GM23338 (cell line): ENCODE results near the gene DACH1. TPM values are rescaled to one million over a fixed set of nuclear protein-coding genes. Genes with fewer than 3 reads are reported as not detected.

Experiments
- CREB1 ChIP-seq: fragments of 250-450 bp; sonication (Bioruptor Pico); IDR thresholded peaks from 2 replicates; pipeline ENCODE4 v1.5.0; 2020; ENCODE audit warnings: low read depth, mild to moderate bottlenecking, moderate library complexity
- CTCF ChIP-seq, 2 experiments: fragments of 200-600 bp in 1 of 2; sonication (generic) in 1 of 2; conservative IDR thresholded peaks; 2 replicates each; pipeline versions ENCODE4 v1.5.1 to v1.6.1; 2016 to 2017; ENCODE audit warnings: antibody characterized with exemption in 2 of 2, low read depth in 2 of 2, mild to moderate bottlenecking in 2 of 2, moderate library complexity in 1 of 2
- ETS1 ChIP-seq: IDR thresholded peaks from 2 replicates; pipeline ENCODE4 v1.6.1; 2016; ENCODE audit warnings: antibody characterized with exemption
- EZH2 ChIP-seq: fragments of 200-600 bp; sonication (generic); IDR thresholded peaks from one replicate; pipeline ENCODE4 v1.8.0; 2017; ENCODE audit warnings: antibody characterized with exemption, mild to moderate bottlenecking, low read depth; ENCODE audit not compliant: unreplicated experiment
- EZH2phosphoT487 ChIP-seq: fragments of 200-600 bp; sonication (generic); IDR thresholded peaks from one replicate; pipeline ENCODE4 v1.8.1; 2018; ENCODE audit warnings: antibody characterized with exemption; ENCODE audit not compliant: unreplicated experiment
- JUNB ChIP-seq: IDR thresholded peaks from one replicate; pipeline ENCODE4 v1.6.1; 2016; ENCODE audit warnings: antibody characterized with exemption; ENCODE audit not compliant: unreplicated experiment
- STAT1 ChIP-seq: IDR thresholded peaks from one replicate; pipeline ENCODE4 v1.6.1; 2016; ENCODE audit warnings: antibody characterized with exemption; ENCODE audit not compliant: unreplicated experiment
- ZNF462 ChIP-seq: fragments of 250-450 bp; sonication (Bioruptor Pico); IDR thresholded peaks from 2 replicates; pipeline ENCODE4 v1.5.0; 2020; ENCODE audit warnings: mild to moderate bottlenecking, moderate library complexity
- polyA plus RNA-seq: library from polyadenylated mRNA; unstranded; fragments of >200 nt; fragmentation: Nextera tagmentation; extraction: Ambion mirVana; gene quantifications from 2 replicates; pipeline ENCODE4 v1.2.1, GENCODE V29; 2016
- total RNA-seq: library from RNA; depleted of rRNA; stranded (reverse); fragments of >200 nt; shearing (Covaris generic); gene quantifications from 2 replicates; pipeline ENCODE4 v1.2.3, GENCODE V29; 2014

Gene DACH1
- total and polyA plus RNA-seq, 2 experiments from 2014 or later, result 0.45 to 0.57 TPM

- TF ChIP-seq ZNF462 (CRISPR knock-in tag) (no peak), EZH2 (no peak), CTCF (conservative IDR thresholded peaks at IDR 0.05; ENCODE audit: low read depth in 2 of 2) (no peak), CREB1 (no peak), JUNB (no peak), EZH2phosphoT487 (no peak), ETS1 (no peak), STAT1 (no peak)
Measured at GRCh38 chr13:71712988-71713653, 153.9 kb downstream of the DACH1 start (continued).
